Skeletal muscle satellite cell (primary cell): ENCODE measurements around the gene TTC27.

Experiments
- H3K27me3 ChIP-seq: 2 replicates; pipeline ENCODE4 v1.7.0; 2013; ENCODE audit warnings: low read length; ENCODE audit not compliant: control insufficient read depth, insufficient read depth
- H3K36me3 ChIP-seq: 2 replicates; pipeline ENCODE4 v1.7.0; 2013; ENCODE audit warnings: mild to moderate bottlenecking, control low read depth, low read length; ENCODE audit not compliant: insufficient read depth
- H3K4me1 ChIP-seq: 2 replicates; pipeline ENCODE4 v1.7.0; 2013; ENCODE audit warnings: low read length; ENCODE audit not compliant: control insufficient read depth, insufficient read depth
- H3K4me2 ChIP-seq: 2 replicates; pipeline ENCODE4 v1.7.0; 2013; ENCODE audit warnings: mild to moderate bottlenecking, low read length
- H3K4me3 ChIP-seq: 2 replicates; pipeline ENCODE4 v1.7.0; 2013; ENCODE audit warnings: low read length
- H3K9ac ChIP-seq: 2 replicates; pipeline ENCODE4 v1.7.0; 2013; ENCODE audit warnings: mild to moderate bottlenecking, low read depth, low read length, moderate library complexity
- H3K9me3 ChIP-seq: replicated peaks from 2 replicates; pipeline ENCODE4 v1.7.0; 2013; ENCODE audit warnings: mild to moderate bottlenecking, control low read depth, low read length

TTC27 gene

GRCh38 chr2:32820701-32821100 lies 192.9 kb downstream of the TTC27 start:
- Histone ChIP-seq H3K27me3 (no peaks in the 10 kb centered on the region), H3K9me3 (no peaks in the 10 kb centered on the region), H3K9ac (no peak overlapping the region), H3K36me3 (no peaks in the 10 kb centered on the region), H3K4me1 (peaks cover 5% of the 10 kb centered on the region), H3K4me2 (no peak overlapping the region), H3K4me3 (no peak overlapping the region)

GRCh38 chr2:32824070-32824809 lies 196.4 kb downstream of the TTC27 start:
- Histone ChIP-seq H3K36me3 (no peaks in the 10 kb centered on the region), H3K27me3 (no peaks in the 10 kb centered on the region), H3K4me3 (no peak overlapping the region), H3K9ac (no peak overlapping the region), H3K4me2 (no peak overlapping the region), H3K9me3 (no peaks in the 10 kb centered on the region), H3K4me1 (peaks cover 5% of the 10 kb centered on the region)

GRCh38 chr2:32825291-32825712 lies 197.5 kb downstream of the TTC27 start:
- no peaks in the 10 kb centered on the region for H3K9me3 ChIP-seq
- H3K36me3 ChIP-seq, result no peaks in the 10 kb centered on the region
- no peak overlapping the region for H3K9ac ChIP-seq
- no peak overlapping the region for H3K4me3 ChIP-seq
- H3K27me3 ChIP-seq, result no peaks in the 10 kb centered on the region
- no peak overlapping the region for H3K4me2 ChIP-seq
- peaks cover 5% of the 10 kb centered on the region for H3K4me1 ChIP-seq

GRCh38 chr2:32830196-32830595 lies 202.3 kb downstream of the TTC27 start:
- Histone ChIP-seq H3K4me1 (peaks cover under 1% of the 10 kb centered on the region), H3K9ac (no peak overlapping the region), H3K9me3 (no peaks in the 10 kb centered on the region)

GRCh38 chr2:32832821-32833220 lies 205.0 kb downstream of the TTC27 start:
- Histone ChIP-seq H3K4me3 (no peak overlapping the region), H3K9me3 (no peaks in the 10 kb centered on the region), H3K4me1 (no peaks in the 10 kb centered on the region), H3K27me3 (no peaks in the 10 kb centered on the region), H3K4me2 (no peak overlapping the region), H3K36me3 (no peaks in the 10 kb centered on the region), H3K9ac (no peak overlapping the region)

More at GRCh38 chr2:32830196-32830595, 202.3 kb downstream of the TTC27 start:
- Histone ChIP-seq H3K27me3 (no peaks in the 10 kb centered on the region), H3K4me2 (no peak overlapping the region), H3K4me3 (no peak overlapping the region), H3K36me3 (no peaks in the 10 kb centered on the region)

GRCh38 chr2:32833709-32834108 lies 205.9 kb downstream of the TTC27 start:
- Histone ChIP-seq H3K4me3 (no peak overlapping the region), H3K9me3 (no peaks in the 10 kb centered on the region)

GRCh38 chr2:32835148-32835547 lies 207.3 kb downstream of the TTC27 start:
- Histone ChIP-seq H3K36me3 (no peaks in the 10 kb centered on the region), H3K9ac (no peak overlapping the region), H3K9me3 (no peaks in the 10 kb centered on the region), H3K27me3 (no peaks in the 10 kb centered on the region), H3K4me2 (no peak overlapping the region), H3K4me3 (no peak overlapping the region), H3K4me1 (no peaks in the 10 kb centered on the region)

More at GRCh38 chr2:32833709-32834108, 205.9 kb downstream of the TTC27 start:
- Histone ChIP-seq H3K36me3 (no peaks in the 10 kb centered on the region), H3K4me1 (no peaks in the 10 kb centered on the region), H3K9ac (no peak overlapping the region), H3K4me2 (no peak overlapping the region), H3K27me3 (no peaks in the 10 kb centered on the region)

GRCh38 chr2:32836933-32837332 lies 209.1 kb downstream of the TTC27 start:
- no peaks in the 10 kb centered on the region for H3K4me1 ChIP-seq
- H3K9ac ChIP-seq, result no peak overlapping the region
- H3K27me3 ChIP-seq, result no peaks in the 10 kb centered on the region
- no peaks in the 10 kb centered on the region for H3K36me3 ChIP-seq
- H3K4me3 ChIP-seq, result no peak overlapping the region
- H3K4me2 ChIP-seq, result no peak overlapping the region
- H3K9me3 ChIP-seq, result no peaks in the 10 kb centered on the region

GRCh38 chr2:32838418-32838817 lies 210.6 kb downstream of the TTC27 start:
- no peaks in the 10 kb centered on the region for H3K27me3 ChIP-seq
- no peaks in the 10 kb centered on the region for H3K4me1 ChIP-seq
- no peaks in the 10 kb centered on the region for H3K36me3 ChIP-seq
- H3K9me3 ChIP-seq, result no peaks in the 10 kb centered on the region
- no peak overlapping the region for H3K4me2 ChIP-seq
- no peak overlapping the region for H3K4me3 ChIP-seq
- H3K9ac ChIP-seq, result no peak overlapping the region

- no peak overlapping the region for H3K9ac ChIP-seq
- no peaks in the 10 kb centered on the region for H3K36me3 ChIP-seq
- no peaks in the 10 kb centered on the region for H3K4me1 ChIP-seq
- H3K4me2 ChIP-seq, result no peak overlapping the region
- H3K4me3 ChIP-seq, result no peak overlapping the region
- H3K9me3 ChIP-seq, result no peaks in the 10 kb centered on the region
- no peaks in the 10 kb centered on the region for H3K27me3 ChIP-seq
Measured at GRCh38 chr2:32838949-32839348, 211.1 kb downstream of the TTC27 start.

GRCh38 chr2:32841931-32842898 lies 214.4 kb downstream of the TTC27 start:
- no peaks in the 10 kb centered on the region for H3K36me3 ChIP-seq
- H3K9me3 ChIP-seq, result no peaks in the 10 kb centered on the region
- H3K4me2 ChIP-seq, result no peak overlapping the region
- H3K4me1 ChIP-seq, result no peaks in the 10 kb centered on the region
- H3K9ac ChIP-seq, result no peak overlapping the region
- no peaks in the 10 kb centered on the region for H3K27me3 ChIP-seq
- no peak overlapping the region for H3K4me3 ChIP-seq
